Gastroesophageal sphincter (tissue), 4 donors: ENCODE measurements around the gene ADGRL2. TPM values are rescaled to one million over a fixed set of nuclear protein-coding genes. Genes with fewer than 3 reads are reported as not detected.

ENCODE experiments used
- ATAC-seq: fragments of 150-250 bp; one replicate; pipeline ENCODE4 v1.9.1; 2016; ENCODE audit warnings: mild to moderate bottlenecking, moderate library complexity
- H3K27ac ChIP-seq, 4 donors: fragments of 200-600 bp; sonication (generic) in 3 of 4; 1 replicate in 3 of 4; 2 replicates in 1 of 4; pipeline ENCODE4 v1.5.1; 2016 to 2019
- H3K27me3 ChIP-seq: fragments of 200-600 bp; sonication (generic); one replicate; pipeline ENCODE4 v1.5.1; 2019
- H3K36me3 ChIP-seq, 2 donors: fragments of 200-600 bp; sonication (generic); one replicate each; pipeline ENCODE4 v1.5.1; 2019; ENCODE audit warnings: control low read depth in 1 of 2
- H3K4me1 ChIP-seq, 3 donors: fragments of 200-600 bp; sonication (generic); 1 replicate in 2 of 3; 2 replicates in 1 of 3; pipeline ENCODE4 v1.5.1; 2016 to 2019; ENCODE audit warnings: control low read depth in 2 of 3
- H3K4me3 ChIP-seq, 2 donors: fragments of 200-600 bp; sonication (generic); one replicate each; pipeline ENCODE4 v1.5.1; 2019; ENCODE audit warnings: mild to moderate bottlenecking in 1 of 2, moderate library complexity in 1 of 2
- H3K9me3 ChIP-seq, 3 donors: fragments of 200-600 bp; sonication (generic); one replicate each; pipeline ENCODE4 v1.5.1; 2017 to 2019; ENCODE audit warnings: control low read depth in 2 of 3
- CTCF ChIP-seq, 4 experiments: fragments of 200-600 bp in 2 of 4; fragments of 450-650 bp in 2 of 4; sonication (generic) in 1 of 4; IDR thresholded peaks; one replicate each; pipeline ENCODE4 v1.5.1; 2017 to 2019; ENCODE audit warnings: antibody characterized with exemption in 4 of 4, mild to moderate bottlenecking in 2 of 4, moderate library complexity in 2 of 4
- EP300 ChIP-seq: sonication (generic); formaldehyde crosslinking; IDR thresholded peaks from one replicate; pipeline ENCODE4 v1.6.1; 2017; ENCODE audit warnings: antibody characterized with exemption, mild to moderate bottlenecking
- POLR2A ChIP-seq, 2 donors: fragments of 450-650 bp; IDR thresholded peaks; one replicate each; pipeline ENCODE4 v1.6.1; 2017; ENCODE audit warnings: antibody characterized with exemption in 2 of 2, mild to moderate bottlenecking in 2 of 2, moderate library complexity in 1 of 2
- POLR2AphosphoS5 ChIP-seq: sonication (generic); formaldehyde crosslinking; IDR thresholded peaks from one replicate; pipeline ENCODE4 v1.6.1; 2017; ENCODE audit warnings: antibody characterized with exemption
- WGBS, 2 donors: methylation state at CpG; one replicate each; pipeline ENCODE4 v1.1.5; 2018; ENCODE audit warnings: low coverage in 1 of 2; 5-methylcytosine and 5-hydroxymethylcytosine counted together
- total RNA-seq, 4 donors: library from RNA; depleted of rRNA; stranded (reverse); fragments of >200 nt; gene quantifications; one replicate each; pipeline ENCODE4 v1.1.0, GENCODE V29; 2016

Gene ADGRL2
- total RNA-seq, 4 donors from 2014 or later, result 68.9 to 141 (median 83.8) TPM

DNA sequence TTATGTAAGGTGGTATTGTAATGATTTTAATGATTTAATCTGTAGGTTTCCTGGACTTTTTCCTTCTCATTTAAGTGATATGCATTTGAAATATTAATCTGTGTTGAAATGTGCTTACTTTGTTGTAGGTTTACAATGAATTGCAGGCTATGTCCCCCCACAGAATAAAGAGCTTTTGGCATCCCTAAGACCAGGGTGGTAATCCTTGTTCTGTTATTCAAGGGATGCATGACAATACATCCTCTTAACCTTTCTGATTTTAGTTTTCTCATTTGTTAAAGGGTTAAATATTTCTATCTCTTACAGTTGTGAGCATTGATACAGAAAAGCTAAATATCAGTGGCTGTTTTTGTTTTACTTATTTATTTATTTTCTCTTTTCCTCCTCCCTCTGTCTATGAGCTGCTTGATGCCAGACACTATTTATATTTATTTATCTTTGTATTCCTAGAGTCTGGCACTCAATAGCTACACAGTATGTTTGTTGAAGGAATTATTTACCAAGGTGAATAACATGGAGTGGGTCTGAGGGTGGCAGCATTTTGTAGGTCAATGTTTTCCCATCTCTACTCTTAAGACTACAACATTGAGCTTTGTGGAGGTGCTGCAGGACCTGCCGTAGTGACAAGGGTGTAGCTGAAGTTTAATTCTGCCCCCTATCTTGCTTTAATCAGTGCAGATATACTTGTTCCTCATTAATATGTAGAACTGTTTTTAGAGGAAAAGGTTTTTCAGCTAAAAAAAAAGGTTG is 19.9 kb upstream of the ADGRL2 start:
- no peak for ATAC-seq
- H3K27me3 ChIP-seq, result no peaks in the 10 kb centered on the region
- H3K36me3 ChIP-seq, result no peaks in the 10 kb centered on the region
- H3K4me1 ChIP-seq, result no peaks in the 10 kb centered on the region
- no peak for TF ChIP-seq CTCF (IDR thresholded peaks at IDR 0.05)
- TF ChIP-seq POLR2A (IDR thresholded peaks at IDR 0.05), result no peak
- no peak overlapping the region for H3K27ac ChIP-seq
- no peak overlapping the region for H3K4me3 ChIP-seq
- no peaks in the 10 kb centered on the region for H3K9me3 ChIP-seq
- 100% methylated on average over 1 of the region's 1 CpG for WGBS, 2 donors

- Histone ChIP-seq H3K27me3 (no peaks in the 10 kb centered on the region), H3K4me3 (no peak overlapping the region), H3K9me3 (no peaks in the 10 kb centered on the region), H3K4me1 (no peaks in the 10 kb centered on the region), H3K27ac (no peak overlapping the region), H3K36me3 (no peaks in the 10 kb centered on the region)
- whole genome bisulfite sequencing, 2 donors, result 70 to 100% methylated on average over 1 to 2 of the region's 2 CpGs
- no peak for TF ChIP-seq CTCF (IDR thresholded peaks at IDR 0.05)
- TF ChIP-seq POLR2A (IDR thresholded peaks at IDR 0.05), result no peak
- TF ChIP-seq POLR2AphosphoS5, result no peak
- ATAC-seq, result no peak
Observed at GRCh38 chr1:81781749-81782148, 19.0 kb upstream of the ADGRL2 start.

DNA sequence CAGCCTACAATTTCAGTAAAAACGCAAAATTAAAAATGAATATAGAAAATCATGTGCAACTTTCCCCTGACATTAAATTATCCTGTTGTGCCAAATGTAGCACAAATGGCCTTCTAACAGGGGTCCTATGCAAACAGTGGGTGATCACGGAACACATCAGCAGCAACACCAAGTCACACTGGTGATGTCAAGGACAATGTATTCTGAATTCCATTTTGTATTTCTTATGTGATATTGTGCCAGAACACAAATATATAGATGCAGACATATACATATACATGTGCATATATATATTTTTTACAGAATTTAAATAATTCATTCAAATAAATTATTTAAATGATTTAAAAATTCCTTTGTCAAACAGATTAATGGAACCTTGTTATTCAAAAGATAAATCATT is 8.6 kb upstream of the ADGRL2 start:
- Histone ChIP-seq H3K27ac (no peak overlapping the region), H3K4me3 (no peak overlapping the region), H3K36me3 (no peaks in the 10 kb centered on the region), H3K27me3 (no peaks in the 10 kb centered on the region), H3K9me3 (no peaks in the 10 kb centered on the region), H3K4me1 (no peaks in the 10 kb centered on the region)
- WGBS, 2 donors, result 92 to 100% methylated on average over 2 of the region's 2 CpGs
- TF ChIP-seq CTCF (IDR thresholded peaks at IDR 0.05) (no peak), POLR2A (IDR thresholded peaks at IDR 0.05) (no peak), EP300 (no peak), POLR2AphosphoS5 (no peak)
- no peak for ATAC-seq

- no peaks in the 10 kb centered on the region for H3K27me3 ChIP-seq
- H3K27ac ChIP-seq, result no peak overlapping the region
- 69 to 86% methylated on average over 2 of the region's 2 CpGs for WGBS, 2 donors
- H3K4me3 ChIP-seq, result no peak overlapping the region
- no peak for ATAC-seq
- H3K36me3 ChIP-seq, result no peaks in the 10 kb centered on the region
- H3K4me1 ChIP-seq, result peaks cover 0 to 9% (median 0%) of the 10 kb centered on the region in 3 donors
- TF ChIP-seq EP300 (no peak), POLR2AphosphoS5 (no peak), CTCF (IDR thresholded peaks at IDR 0.05) (no peak), POLR2A (IDR thresholded peaks at IDR 0.05) (no peak)
- no peaks in the 10 kb centered on the region for H3K9me3 ChIP-seq
Observed at GRCh38 chr1:81797701-81798100, 3.0 kb upstream of the ADGRL2 start.

- peak; percentile 46 for ATAC-seq
- WGBS, 2 donors, result 0 to 1% methylated on average over 18 to 36 of the region's 44 CpGs
- H3K36me3 ChIP-seq, result no peaks in the 10 kb centered on the region
Observed at GRCh38 chr1:81799939-81800694, 617 bp upstream of the ADGRL2 start.

More at GRCh38 chr1:81799939-81800694, 617 bp upstream of the ADGRL2 start:
- Histone ChIP-seq H3K4me3 (peak overlapping the region; percentile 89 to 99), H3K9me3 (no peaks in the 10 kb centered on the region), H3K4me1 (peaks cover 0 to 26% (median 0%) of the 10 kb centered on the region in 3 donors), H3K27me3 (no peaks in the 10 kb centered on the region), H3K27ac (peak overlapping the region; percentile 94 to 99 (median 98))
- TF ChIP-seq POLR2AphosphoS5, result peak; percentile 56
- peak in 1 of 2 donors; percentile 25 for TF ChIP-seq POLR2A (IDR thresholded peaks at IDR 0.05)
- no peak for TF ChIP-seq EP300
- TF ChIP-seq CTCF (IDR thresholded peaks at IDR 0.05), result no peak
